Smooth muscle cell (in vitro differentiated cells): ENCODE results near the gene GJE1. TPM values are rescaled to one million over a fixed set of nuclear protein-coding genes. Genes with fewer than 3 reads are reported as not detected.

ENCODE experiments used
- DNase-seq: peaks from one replicate; lab custom pipeline; 2025; ENCODE audit not compliant: unreplicated experiment; lab: John Stamatoyannopoulos, UW
- H2AFZ ChIP-seq: fragments of 200-600 bp; sonication (generic); 2 replicates; pipeline ENCODE4 v1.6.0; 2016; ENCODE audit warnings: antibody characterized with exemption, low read depth, mild to moderate bottlenecking
- H3F3A ChIP-seq: fragments of 200-600 bp; sonication (generic); 2 replicates; pipeline ENCODE4 v1.6.0; 2017; ENCODE audit warnings: antibody characterized with exemption, low read depth
- H3K27ac ChIP-seq: fragments of 200-600 bp; sonication (generic); 2 replicates; pipeline ENCODE4 v1.5.1; 2016; ENCODE audit warnings: low read depth, mild to moderate bottlenecking
- H3K27me3 ChIP-seq: fragments of 200-600 bp; sonication (generic); 2 replicates; pipeline ENCODE4 v1.6.1; 2016; ENCODE audit warnings: low read depth, mild to moderate bottlenecking
- H3K36me3 ChIP-seq: fragments of 200-600 bp; sonication (generic); 2 replicates; pipeline ENCODE4 v1.5.1; 2016; ENCODE audit warnings: low read depth
- H3K4me1 ChIP-seq: fragments of 200-600 bp; sonication (generic); 2 replicates; pipeline ENCODE4 v1.5.1; 2016; ENCODE audit warnings: low read depth
- H3K4me2 ChIP-seq: fragments of 200-600 bp; sonication (generic); 2 replicates; pipeline ENCODE4 v1.6.0; 2016; ENCODE audit warnings: mild to moderate bottlenecking
- H3K4me3 ChIP-seq: fragments of 200-600 bp; sonication (generic); 2 replicates; pipeline ENCODE4 v1.5.1; 2016; ENCODE audit warnings: mild to moderate bottlenecking
- H3K79me2 ChIP-seq: fragments of 200-600 bp; sonication (generic); 2 replicates; pipeline ENCODE4 v1.6.0; 2016; ENCODE audit warnings: low read depth, mild to moderate bottlenecking
- H3K9ac ChIP-seq: fragments of 200-600 bp; sonication (generic); 2 replicates; pipeline ENCODE4 v1.6.0; 2016; ENCODE audit warnings: low read depth
- H3K9me3 ChIP-seq: fragments of 200-600 bp; sonication (generic); replicated peaks from 2 replicates; pipeline ENCODE4 v1.5.1; 2016; ENCODE audit warnings: low read depth
- H4K20me1 ChIP-seq: fragments of 200-600 bp; sonication (generic); 2 replicates; pipeline ENCODE4 v1.6.0; 2016; ENCODE audit warnings: low read depth
- CTCF ChIP-seq: fragments of 200-600 bp; sonication (generic); IDR thresholded peaks from 2 replicates; pipeline ENCODE4 v1.5.1; 2017; ENCODE audit warnings: borderline replicate concordance, mild to moderate bottlenecking, antibody characterized with exemption; ENCODE audit not compliant: insufficient read depth, poor library complexity, severe bottlenecking
- WGBS: methylation state at CpG from one replicate; pipeline ENCODE4 v1.1.7; 2016; ENCODE audit warnings: low lambda C conversion rate; 5-methylcytosine and 5-hydroxymethylcytosine counted together
- polyA plus RNA-seq: library from polyadenylated mRNA; unstranded; fragments of >200 nt; fragmentation: Nextera tagmentation; extraction: Ambion mirVana; gene quantifications from 2 replicates; pipeline ENCODE4 v1.2.1, GENCODE V29; 2016
- total RNA-seq: library from RNA; depleted of rRNA; stranded (reverse); fragments of >200 nt; gene quantifications from 2 replicates; pipeline ENCODE4 v1.2.3, GENCODE V29; 2014

The GJE1 gene
- total and polyA plus RNA-seq, 2 experiments from 2014 or later = not detected

DNA sequence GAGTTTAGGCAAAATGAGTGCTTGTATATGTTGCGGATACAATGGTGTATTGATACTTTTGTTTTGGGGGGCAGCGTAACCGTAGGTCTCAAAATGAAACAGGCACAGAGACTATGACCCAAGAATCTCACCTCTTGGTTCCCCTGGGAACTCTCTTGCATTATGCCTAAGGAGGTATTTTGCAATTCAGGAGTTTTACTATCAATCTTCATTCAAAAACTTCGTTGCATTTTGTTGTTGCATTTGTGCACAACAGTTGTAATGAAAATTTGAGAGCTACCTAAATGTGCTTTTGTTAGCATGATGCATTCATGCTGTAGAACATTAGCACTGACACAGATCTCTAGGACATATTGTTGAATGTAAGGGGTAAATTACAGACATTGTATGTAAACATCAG lies 32.5 kb downstream of the GJE1 start:
- H3K36me3 ChIP-seq = no peaks in the 10 kb centered on the region
- no peaks in the 10 kb centered on the region for H3K27me3 ChIP-seq
- no peak overlapping the region for H3K27ac ChIP-seq
- WGBS = 94% methylated on average over 4 of the region's 4 CpGs
- no peak overlapping the region for H2AFZ ChIP-seq
- no peaks in the 10 kb centered on the region for H3K4me1 ChIP-seq
- no peaks in the 10 kb centered on the region for H3K9me3 ChIP-seq
- peaks cover 59% of the 10 kb centered on the region for H3K79me2 ChIP-seq
- H3F3A ChIP-seq = no peaks in the 10 kb centered on the region
- H3K9ac ChIP-seq = no peak overlapping the region
- H3K4me3 ChIP-seq = no peak overlapping the region
- no peak for DNase-seq
- no peak overlapping the region for H3K4me2 ChIP-seq
- no peak for TF ChIP-seq CTCF
- peaks cover 54% of the 10 kb centered on the region for H4K20me1 ChIP-seq

DNA sequence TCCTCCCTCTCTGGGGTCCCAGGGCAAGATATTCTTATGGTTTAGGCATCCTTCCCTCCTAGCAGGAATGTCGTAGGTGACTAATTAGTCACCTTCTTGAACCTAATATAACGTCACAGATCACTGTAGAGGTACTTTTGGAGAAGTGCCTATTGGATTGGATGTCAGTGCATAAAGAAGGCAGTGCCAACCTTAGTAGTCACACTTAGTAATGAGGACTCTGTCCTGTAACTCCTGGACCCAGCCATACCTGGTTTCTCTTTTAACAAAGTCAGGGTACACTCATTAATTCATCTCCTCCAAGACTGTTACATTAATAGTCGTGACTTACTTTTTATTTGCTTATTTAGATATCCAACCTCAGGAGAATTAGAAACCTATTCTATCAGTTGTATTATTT lies 34.3 kb downstream of the GJE1 start:
- Histone ChIP-seq H3K27me3 (no peaks in the 10 kb centered on the region), H3K9ac (no peak overlapping the region), H3K27ac (no peak overlapping the region), H2AFZ (no peak overlapping the region), H3F3A (no peaks in the 10 kb centered on the region), H3K4me2 (no peak overlapping the region), H3K79me2 (peaks cover 41% of the 10 kb centered on the region), H3K36me3 (no peaks in the 10 kb centered on the region), H3K4me1 (no peaks in the 10 kb centered on the region), H4K20me1 (peaks cover 38% of the 10 kb centered on the region), H3K4me3 (no peak overlapping the region), H3K9me3 (no peaks in the 10 kb centered on the region)
- no peak for DNase-seq
- no peak for TF ChIP-seq CTCF
- WGBS = 95% methylated on average over 3 of the region's 3 CpGs

GRCh38 chr6:142167486-142167885 lies 34.8 kb downstream of the GJE1 start:
- H4K20me1 ChIP-seq = peaks cover 34% of the 10 kb centered on the region
- no peak for DNase-seq
- no peaks in the 10 kb centered on the region for H3K4me1 ChIP-seq
- no peak overlapping the region for H3K4me2 ChIP-seq
- H3K27ac ChIP-seq = no peak overlapping the region
- TF ChIP-seq CTCF = no peak
- H3K79me2 ChIP-seq = peaks cover 37% of the 10 kb centered on the region
- H3K36me3 ChIP-seq = peaks cover under 1% of the 10 kb centered on the region
- H3K27me3 ChIP-seq = no peaks in the 10 kb centered on the region
- no peak overlapping the region for H2AFZ ChIP-seq
- H3K4me3 ChIP-seq = no peak overlapping the region
- no peak overlapping the region for H3K9ac ChIP-seq
- WGBS = 87% methylated on average over 2 of the region's 2 CpGs
- H3K9me3 ChIP-seq = no peaks in the 10 kb centered on the region
- no peaks in the 10 kb centered on the region for H3F3A ChIP-seq

DNA sequence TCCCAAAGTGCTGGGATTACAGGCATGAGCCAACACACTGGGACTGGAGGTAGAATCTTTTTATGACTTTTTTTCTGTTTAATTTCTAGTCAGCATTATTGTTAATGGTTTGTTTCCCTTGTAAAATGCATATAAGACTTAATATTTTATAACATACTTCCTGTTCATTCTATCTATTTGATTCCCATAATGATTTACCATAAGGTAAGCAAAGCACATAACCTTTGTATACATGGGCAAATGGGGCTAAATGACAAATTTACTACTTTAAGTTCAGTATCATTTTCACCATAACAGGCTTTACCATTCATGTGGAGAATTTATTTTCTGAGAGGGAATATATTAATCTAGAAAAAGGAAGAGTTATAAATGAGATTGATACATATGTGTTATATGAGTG lies 38.6 kb downstream of the GJE1 start:
- Histone ChIP-seq H3F3A (no peaks in the 10 kb centered on the region), H3K4me2 (no peak overlapping the region), H3K4me1 (no peaks in the 10 kb centered on the region), H3K9ac (no peak overlapping the region), H2AFZ (no peak overlapping the region), H3K4me3 (no peak overlapping the region), H3K36me3 (peaks cover 6% of the 10 kb centered on the region), H4K20me1 (peaks cover 3% of the 10 kb centered on the region), H3K79me2 (peaks cover 4% of the 10 kb centered on the region), H3K27me3 (no peaks in the 10 kb centered on the region), H3K9me3 (no peaks in the 10 kb centered on the region), H3K27ac (no peak overlapping the region)
- DNase-seq = no peak
- TF ChIP-seq CTCF = no peak
